OCI-LY7 (cell line): Measurements from ENCODE around the gene AGBL4. TPM values are rescaled to one million over a fixed set of nuclear protein-coding genes. Genes with fewer than 3 reads are reported as not detected.

Experiments
- BruUV-seq: library from RNA; stranded (reverse); fragments of 400-500 nt; replicated peaks from 2 replicates; lab custom pipeline; 2021; lab: Mats Ljungman, UMichigan
- CTCF ChIA-PET: fragments of 300-600 bp; sonication (Branson Sonifier 250); formaldehyde crosslinking; loops from one replicate; lab custom pipeline; 2022; ENCODE audit warnings: antibody characterized with exemption; ENCODE audit not compliant: unreplicated experiment; lab: Charles Lee
- POLR2A ChIA-PET: fragments of 300-600 bp; sonication (Branson Sonifier 250); formaldehyde crosslinking; loops from one replicate; lab custom pipeline; 2022; ENCODE audit warnings: antibody characterized with exemption; lab: Charles Lee
- DNase-seq: peaks from one replicate; pipeline ENCODE4 v3.0.0-alpha.2; 2015; ENCODE audit warnings: low spot score
- H2AFZ ChIP-seq: fragments of 200-600 bp; sonication (generic), shearing (Covaris generic); 2 replicates; pipeline ENCODE4 v1.6.1; 2014; ENCODE audit warnings: mild to moderate bottlenecking, antibody characterized with exemption, low read length, moderate library complexity
- H3K27ac ChIP-seq: fragments of 200-600 bp; sonication (generic); 2 replicates; pipeline ENCODE4 v1.5.1; 2014; ENCODE audit warnings: mixed run types, low read depth, mild to moderate bottlenecking, moderate library complexity, low read length, inconsistent platforms; ENCODE audit not compliant: poor library complexity, severe bottlenecking
- H3K36me3 ChIP-seq: fragments of 200-600 bp; sonication (generic); 2 replicates; pipeline ENCODE4 v1.6.1; 2014; ENCODE audit warnings: mild to moderate bottlenecking, antibody characterized with exemption, low read length, moderate library complexity, mixed read lengths; ENCODE audit not compliant: insufficient read depth
- H3K4me1 ChIP-seq: fragments of 200-600 bp; sonication (generic); 2 replicates; pipeline ENCODE4 v1.5.1; 2014; ENCODE audit warnings: mild to moderate bottlenecking, low read length; ENCODE audit not compliant: insufficient read depth, poor library complexity, severe bottlenecking
- H3K4me2 ChIP-seq: fragments of 200-600 bp; sonication (generic); 2 replicates; pipeline ENCODE4 v1.6.1; 2014; ENCODE audit warnings: mild to moderate bottlenecking, low read length
- H3K4me3 ChIP-seq: fragments of 200-600 bp; sonication (generic); 2 replicates; pipeline ENCODE4 v1.5.1; 2014; ENCODE audit warnings: mild to moderate bottlenecking, low read depth, low read length; ENCODE audit not compliant: poor library complexity, severe bottlenecking
- H3K79me2 ChIP-seq: fragments of 200-600 bp; sonication (generic); 2 replicates; pipeline ENCODE4 v1.6.1; 2016; ENCODE audit warnings: low read depth, mild to moderate bottlenecking, low read length, moderate library complexity, mixed read lengths; ENCODE audit not compliant: insufficient read depth
- H3K9me2 ChIP-seq: fragments of 200-600 bp; sonication (generic); 2 replicates; pipeline ENCODE4 v1.6.1; 2016; ENCODE audit warnings: mild to moderate bottlenecking, low read length, mixed read lengths; ENCODE audit not compliant: insufficient read depth
- H3K9me3 ChIP-seq: fragments of 200-600 bp; sonication (generic); 2 replicates; pipeline ENCODE4 v1.6.1; 2014; ENCODE audit warnings: mild to moderate bottlenecking, mixed run types, low read length, mixed read lengths
- H4K20me1 ChIP-seq: fragments of 200-600 bp; sonication (generic); 2 replicates; pipeline ENCODE4 v1.6.1; 2014; ENCODE audit warnings: mild to moderate bottlenecking, antibody characterized with exemption, low read length, moderate library complexity, mixed read lengths; ENCODE audit not compliant: insufficient read depth
- EZH2phosphoT487 ChIP-seq: fragments of 200-600 bp; sonication (generic); IDR thresholded peaks from 2 replicates; pipeline ENCODE4 v1.6.1; 2018; ENCODE audit warnings: low read depth, borderline replicate concordance, mild to moderate bottlenecking, mixed run types, antibody characterized with exemption, low read length, moderate library complexity, mixed read lengths
- intact Hi-C: fragments of 100-400 bp; cut with micrococcal nuclease; formaldehyde crosslinking; loops from one replicate; pipeline ENCODE4 v1.10.0; 2022; ENCODE audit not compliant: unreplicated experiment
- total RNA-seq, 2 experiments: library from RNA; depleted of rRNA in 1 of 2; stranded (reverse); fragments of >200 nt in 1 of 2; shearing (Covaris generic) in 1 of 2; gene quantifications; 2 replicates each; pipeline ENCODE4 v1.2.3, GENCODE V29; 2014 to 2022
- TF ChIP-seq, protein P1 (sequence below): fragments of 200-600 bp; sonication (generic); conservative IDR thresholded peaks from 2 replicates; pipeline ENCODE4 v1.5.1; 2014; ENCODE audit warnings: mild to moderate bottlenecking, antibody characterized with exemption, low read length, moderate library complexity, mixed read lengths

Gene AGBL4
- total RNA-seq, 2 experiments from 2014 or later: not detected

GRCh38 chr1:48875552-48876329, 1148.0 kb downstream of the AGBL4 start:
- H3K9me2 ChIP-seq: no peaks in the 10 kb centered on the region
- no peaks in the 10 kb centered on the region for H3K4me1 ChIP-seq
- ChIA-PET CTCF (no interaction called here), POLR2A (no interaction called here)
- no peak overlapping the region for H3K4me3 ChIP-seq
- TF ChIP-seq EZH2phosphoT487: no peak
- TF ChIP-seq, protein P1, sequence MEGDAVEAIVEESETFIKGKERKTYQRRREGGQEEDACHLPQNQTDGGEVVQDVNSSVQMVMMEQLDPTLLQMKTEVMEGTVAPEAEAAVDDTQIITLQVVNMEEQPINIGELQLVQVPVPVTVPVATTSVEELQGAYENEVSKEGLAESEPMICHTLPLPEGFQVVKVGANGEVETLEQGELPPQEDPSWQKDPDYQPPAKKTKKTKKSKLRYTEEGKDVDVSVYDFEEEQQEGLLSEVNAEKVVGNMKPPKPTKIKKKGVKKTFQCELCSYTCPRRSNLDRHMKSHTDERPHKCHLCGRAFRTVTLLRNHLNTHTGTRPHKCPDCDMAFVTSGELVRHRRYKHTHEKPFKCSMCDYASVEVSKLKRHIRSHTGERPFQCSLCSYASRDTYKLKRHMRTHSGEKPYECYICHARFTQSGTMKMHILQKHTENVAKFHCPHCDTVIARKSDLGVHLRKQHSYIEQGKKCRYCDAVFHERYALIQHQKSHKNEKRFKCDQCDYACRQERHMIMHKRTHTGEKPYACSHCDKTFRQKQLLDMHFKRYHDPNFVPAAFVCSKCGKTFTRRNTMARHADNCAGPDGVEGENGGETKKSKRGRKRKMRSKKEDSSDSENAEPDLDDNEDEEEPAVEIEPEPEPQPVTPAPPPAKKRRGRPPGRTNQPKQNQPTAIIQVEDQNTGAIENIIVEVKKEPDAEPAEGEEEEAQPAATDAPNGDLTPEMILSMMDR: no peak
- intact Hi-C loops: no loop called here
- no peak overlapping the region for H3K4me2 ChIP-seq
- H2AFZ ChIP-seq: no peak overlapping the region
- H3K79me2 ChIP-seq: no peaks in the 10 kb centered on the region
- no peaks in the 10 kb centered on the region for H3K9me3 ChIP-seq
- BruUV-seq: no TSS peak
- no peaks in the 10 kb centered on the region for H4K20me1 ChIP-seq
- H3K27ac ChIP-seq: no peak overlapping the region
- no peak for DNase-seq
- no peaks in the 10 kb centered on the region for H3K36me3 ChIP-seq

DNA sequence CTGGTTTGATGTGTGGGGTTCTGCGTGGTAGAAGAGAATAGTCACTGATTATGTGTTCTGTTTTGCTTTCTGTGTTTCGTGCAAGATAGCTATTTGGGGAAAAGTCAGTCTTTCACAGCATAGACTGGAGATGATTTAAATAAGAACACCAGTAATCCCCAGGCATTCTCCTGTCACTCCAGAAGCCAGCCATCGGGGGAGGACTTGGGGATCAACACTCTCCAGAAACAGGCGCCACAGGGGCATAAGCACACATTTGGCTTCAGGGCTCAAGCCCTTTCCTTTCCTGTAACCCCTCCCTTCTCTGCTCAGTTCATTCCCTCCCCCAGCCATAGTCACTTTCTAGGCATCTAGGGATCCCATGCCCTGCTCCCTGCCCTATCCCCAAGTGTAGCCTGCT, 1149.8 kb downstream of the AGBL4 start:
- DNase-seq: no peak
- H4K20me1 ChIP-seq: no peaks in the 10 kb centered on the region
- CTCF ChIA-PET: no interaction called here
- H3K79me2 ChIP-seq: no peaks in the 10 kb centered on the region
- POLR2A ChIA-PET: no interaction called here
- H3K27ac ChIP-seq: no peak overlapping the region
- no peak overlapping the region for H3K4me3 ChIP-seq
- TF ChIP-seq, protein P1: no peak
- TF ChIP-seq EZH2phosphoT487: no peak
- H3K9me2 ChIP-seq: no peaks in the 10 kb centered on the region
- no peak overlapping the region for H3K4me2 ChIP-seq
- H2AFZ ChIP-seq: no peak overlapping the region
- H3K9me3 ChIP-seq: no peaks in the 10 kb centered on the region
- no peaks in the 10 kb centered on the region for H3K4me1 ChIP-seq
- BruUV-seq: no TSS peak
- H3K36me3 ChIP-seq: no peaks in the 10 kb centered on the region
- intact Hi-C loops: no loop called here

- TF ChIP-seq EZH2phosphoT487: no peak
- TF ChIP-seq, protein P1: peak; percentile 85
- Histone ChIP-seq H3K4me2 (no peak overlapping the region), H3K27ac (no peak overlapping the region), H4K20me1 (no peaks in the 10 kb centered on the region), H3K9me3 (no peaks in the 10 kb centered on the region), H3K4me3 (no peak overlapping the region), H2AFZ (no peak overlapping the region), H3K36me3 (no peaks in the 10 kb centered on the region), H3K4me1 (no peaks in the 10 kb centered on the region), H3K9me2 (no peaks in the 10 kb centered on the region), H3K79me2 (no peaks in the 10 kb centered on the region)
- POLR2A ChIA-PET: no interaction called here
- DNase-seq: peak; percentile 50
- intact Hi-C loops: no loop called here
- BruUV-seq: no TSS peak
- CTCF ChIA-PET: no interaction called here
Measured at GRCh38 chr1:48870596-48870995, 1153.2 kb downstream of the AGBL4 start.
